Activated naive CD8-positive, alpha-beta T cell treated with anti-CD3 and anti-CD28 coated beads, Interleukin-2, amount 50 U/mL, for 24 hours (primary cell): Measurements from ENCODE around the gene TBC1D25.
"Not testable (repeated sequence)": the region's sequence is repeated elsewhere in the genome, so short reads cannot be mapped to it uniquely, and the experiment has no call there.

ENCODE experiments used
- ATAC-seq: fragments of 150-1000 bp; cut with Tn5 transposase; one replicate; pipeline ENCODE4 v1.10.0; 2021
- DNase-seq: peaks from one replicate; pipeline ENCODE4 v3.0.0; 2021
- H3K27ac Mint-ChIP-seq: one replicate; pipeline ENCODE4 v1.8.0; 2021; ENCODE audit warnings: mild to moderate bottlenecking, mixed read lengths
- H3K27me3 Mint-ChIP-seq: one replicate; pipeline ENCODE4 v1.8.0; 2021; ENCODE audit warnings: mixed read lengths
- H3K36me3 Mint-ChIP-seq: one replicate; pipeline ENCODE4 v1.8.0; 2021; ENCODE audit warnings: low read depth, mixed read lengths
- H3K4me1 Mint-ChIP-seq: one replicate; pipeline ENCODE4 v1.8.0; 2021; ENCODE audit warnings: mixed read lengths
- H3K4me3 Mint-ChIP-seq: one replicate; pipeline ENCODE4 v1.8.0; 2021; ENCODE audit warnings: mild to moderate bottlenecking, moderate library complexity, mixed read lengths
- H3K9me3 Mint-ChIP-seq: one replicate; pipeline ENCODE4 v1.8.0; 2021; ENCODE audit warnings: mixed read lengths

TBC1D25 gene

GRCh38 chrX:48509619-48510018, 29.9 kb upstream of the TBC1D25 start:
- Mint-ChIP-seq H3K27me3 (no peaks in the 10 kb centered on the region), H3K9me3 (no peaks in the 10 kb centered on the region), H3K4me1 (peaks cover 13% of the 10 kb centered on the region), H3K36me3 (peaks cover 4% of the 10 kb centered on the region), H3K27ac (peak overlapping the region; percentile 77), H3K4me3 (peak overlapping the region; percentile 89)
- DNase-seq (no peak), ATAC-seq (peak; percentile 37)

- ATAC-seq (no peak), DNase-seq (no peak)
- Mint-ChIP-seq H3K9me3 (no peaks in the 10 kb centered on the region), H3K36me3 (peaks cover 6% of the 10 kb centered on the region), H3K27me3 (no peaks in the 10 kb centered on the region), H3K4me3 (no peak overlapping the region), H3K27ac (no peak overlapping the region), H3K4me1 (peaks cover 13% of the 10 kb centered on the region)
Observed at GRCh38 chrX:48511560-48511959, 28.0 kb upstream of the TBC1D25 start.

- ATAC-seq (no peak), DNase-seq (no peak)
- Mint-ChIP-seq H3K27me3 (no peaks in the 10 kb centered on the region), H3K9me3 (no peaks in the 10 kb centered on the region), H3K27ac (no peak overlapping the region), H3K4me1 (peaks cover 16% of the 10 kb centered on the region), H3K36me3 (peaks cover 6% of the 10 kb centered on the region), H3K4me3 (no peak overlapping the region)
Observed at GRCh38 chrX:48512371-48512935, 27.1 kb upstream of the TBC1D25 start.

- Mint-ChIP-seq H3K27me3 (no peaks in the 10 kb centered on the region), H3K36me3 (peaks cover 6% of the 10 kb centered on the region), H3K4me1 (peaks cover 16% of the 10 kb centered on the region), H3K27ac (no peak overlapping the region), H3K4me3 (no peak overlapping the region), H3K9me3 (no peaks in the 10 kb centered on the region)
- DNase-seq (no peak), ATAC-seq (no peak)
Observed at GRCh38 chrX:48513670-48514069, 25.8 kb upstream of the TBC1D25 start.

GRCh38 chrX:48514126-48514806, 25.2 kb upstream of the TBC1D25 start:
- Mint-ChIP-seq H3K36me3 (peaks cover 6% of the 10 kb centered on the region), H3K27ac (no peak overlapping the region), H3K9me3 (no peaks in the 10 kb centered on the region), H3K4me3 (no peak overlapping the region), H3K27me3 (no peaks in the 10 kb centered on the region), H3K4me1 (peaks cover 17% of the 10 kb centered on the region)
- DNase-seq: no peak
- ATAC-seq: no peak

GRCh38 chrX:48514868-48515460, 24.6 kb upstream of the TBC1D25 start:
- Mint-ChIP-seq H3K27ac (no peak overlapping the region), H3K36me3 (peaks cover 6% of the 10 kb centered on the region), H3K27me3 (no peaks in the 10 kb centered on the region), H3K4me3 (no peak overlapping the region), H3K9me3 (no peaks in the 10 kb centered on the region), H3K4me1 (peaks cover 15% of the 10 kb centered on the region)
- no peak for DNase-seq
- ATAC-seq: no peak

- Mint-ChIP-seq H3K27ac (no peak overlapping the region), H3K9me3 (no peaks in the 10 kb centered on the region), H3K27me3 (no peaks in the 10 kb centered on the region), H3K36me3 (peaks cover 5% of the 10 kb centered on the region), H3K4me3 (no peak overlapping the region), H3K4me1 (peaks cover 17% of the 10 kb centered on the region)
- DNase-seq (no peak), ATAC-seq (no peak)
Observed at GRCh38 chrX:48515842-48516241, 23.7 kb upstream of the TBC1D25 start.

GRCh38 chrX:48516285-48516684, 23.2 kb upstream of the TBC1D25 start:
- Mint-ChIP-seq H3K27me3 (no peaks in the 10 kb centered on the region), H3K9me3 (no peaks in the 10 kb centered on the region), H3K36me3 (peaks cover 5% of the 10 kb centered on the region), H3K27ac (no peak overlapping the region), H3K4me3 (no peak overlapping the region), H3K4me1 (peaks cover 22% of the 10 kb centered on the region)
- DNase-seq (no peak), ATAC-seq (no peak)

- no peak for ATAC-seq
Observed at GRCh38 chrX:48516987-48517386, 22.5 kb upstream of the TBC1D25 start.

GRCh38 chrX:48519481-48519880, 20.0 kb upstream of the TBC1D25 start:
- not testable (repeated sequence) for ATAC-seq, H3K27ac Mint-ChIP-seq, H3K9me3 Mint-ChIP-seq, H3K4me3 Mint-ChIP-seq, H3K36me3 Mint-ChIP-seq, H3K27me3 Mint-ChIP-seq, DNase-seq
- H3K4me1 Mint-ChIP-seq: peaks cover 28% of the 10 kb centered on the region

More at GRCh38 chrX:48516987-48517386, 22.5 kb upstream of the TBC1D25 start:
- Mint-ChIP-seq H3K4me1 (peaks cover 23% of the 10 kb centered on the region), H3K27ac (no peak overlapping the region), H3K27me3 (no peaks in the 10 kb centered on the region), H3K9me3 (no peaks in the 10 kb centered on the region), H3K4me3 (no peak overlapping the region), H3K36me3 (peaks cover 5% of the 10 kb centered on the region)
- DNase-seq: no peak

GRCh38 chrX:48520455-48520854, 19.1 kb upstream of the TBC1D25 start:
- H3K27me3 Mint-ChIP-seq: no peaks in the 10 kb centered on the region
- peak overlapping the region; percentile 98 for H3K27ac Mint-ChIP-seq
- DNase-seq (no peak), ATAC-seq (no peak)
- H3K4me3 Mint-ChIP-seq: peak overlapping the region; percentile 87
- H3K4me1 Mint-ChIP-seq: peaks cover 32% of the 10 kb centered on the region
- no peaks in the 10 kb centered on the region for H3K9me3 Mint-ChIP-seq
- peaks cover 8% of the 10 kb centered on the region for H3K36me3 Mint-ChIP-seq

- Mint-ChIP-seq H3K36me3 (peaks cover 9% of the 10 kb centered on the region), H3K27me3 (no peaks in the 10 kb centered on the region), H3K4me3 (peak overlapping the region; percentile 87), H3K9me3 (no peaks in the 10 kb centered on the region), H3K4me1 (peaks cover 33% of the 10 kb centered on the region), H3K27ac (peak overlapping the region; percentile 98)
- DNase-seq: no peak
- ATAC-seq: no peak
Observed at GRCh38 chrX:48520976-48521352, 18.6 kb upstream of the TBC1D25 start.

- Mint-ChIP-seq H3K27ac (peak within 1 kb of the TSS; percentile 98), H3K9me3 (no peaks in the 10 kb centered on the region), H3K4me1 (peaks cover 39% of the 10 kb centered on the region), H3K27me3 (no peaks in the 10 kb centered on the region), H3K4me3 (peak within 1 kb of the TSS; percentile 87), H3K36me3 (peaks cover 15% of the 10 kb centered on the region)
- DNase-seq: peak; percentile 91
- ATAC-seq: peak; percentile 98
Observed at GRCh38 chrX:48521353-48522243, 17.9 kb upstream of the TBC1D25 start, which contains the start of gene EBP. TSS of gene EBP (plus strand) at chrX:48521808. CDS start at chrX:48523772, 1,964 bp downstream.

GRCh38 chrX:48522291-48522690, 17.2 kb upstream of the TBC1D25 start:
- H3K27ac Mint-ChIP-seq: peak overlapping the region; percentile 88
- peaks cover 18% of the 10 kb centered on the region for H3K36me3 Mint-ChIP-seq
- peak overlapping the region; percentile 87 for H3K4me3 Mint-ChIP-seq
- H3K4me1 Mint-ChIP-seq: peaks cover 37% of the 10 kb centered on the region
- DNase-seq (no peak), ATAC-seq (no peak)
- H3K9me3 Mint-ChIP-seq: no peaks in the 10 kb centered on the region
- no peaks in the 10 kb centered on the region for H3K27me3 Mint-ChIP-seq
